OCI-LY7 (cell line): ENCODE measurements around the gene SCYGR1. TPM values are rescaled to one million over a fixed set of nuclear protein-coding genes. Genes with fewer than 3 reads are reported as not detected.

Source experiments
- BruUV-seq: library from RNA; stranded (reverse); fragments of 400-500 nt; replicated peaks from 2 replicates; lab custom pipeline; 2021; lab: Mats Ljungman, UMichigan
- CTCF ChIA-PET: fragments of 300-600 bp; sonication (Branson Sonifier 250); formaldehyde crosslinking; loops from one replicate; lab custom pipeline; 2022; ENCODE audit warnings: antibody characterized with exemption; ENCODE audit not compliant: unreplicated experiment; lab: Charles Lee
- POLR2A ChIA-PET: fragments of 300-600 bp; sonication (Branson Sonifier 250); formaldehyde crosslinking; loops from one replicate; lab custom pipeline; 2022; ENCODE audit warnings: antibody characterized with exemption; lab: Charles Lee
- DNase-seq: peaks from one replicate; pipeline ENCODE4 v3.0.0-alpha.2; 2015; ENCODE audit warnings: low spot score
- H2AFZ ChIP-seq: fragments of 200-600 bp; sonication (generic), shearing (Covaris generic); 2 replicates; pipeline ENCODE4 v1.6.1; 2014; ENCODE audit warnings: mild to moderate bottlenecking, antibody characterized with exemption, low read length, moderate library complexity
- H3K27ac ChIP-seq: fragments of 200-600 bp; sonication (generic); 2 replicates; pipeline ENCODE4 v1.5.1; 2014; ENCODE audit warnings: mixed run types, low read depth, mild to moderate bottlenecking, moderate library complexity, low read length, inconsistent platforms; ENCODE audit not compliant: poor library complexity, severe bottlenecking
- H3K36me3 ChIP-seq: fragments of 200-600 bp; sonication (generic); 2 replicates; pipeline ENCODE4 v1.6.1; 2014; ENCODE audit warnings: mild to moderate bottlenecking, antibody characterized with exemption, low read length, moderate library complexity, mixed read lengths; ENCODE audit not compliant: insufficient read depth
- H3K4me1 ChIP-seq: fragments of 200-600 bp; sonication (generic); 2 replicates; pipeline ENCODE4 v1.5.1; 2014; ENCODE audit warnings: mild to moderate bottlenecking, low read length; ENCODE audit not compliant: insufficient read depth, poor library complexity, severe bottlenecking
- H3K4me2 ChIP-seq: fragments of 200-600 bp; sonication (generic); 2 replicates; pipeline ENCODE4 v1.6.1; 2014; ENCODE audit warnings: mild to moderate bottlenecking, low read length
- H3K4me3 ChIP-seq: fragments of 200-600 bp; sonication (generic); 2 replicates; pipeline ENCODE4 v1.5.1; 2014; ENCODE audit warnings: mild to moderate bottlenecking, low read depth, low read length; ENCODE audit not compliant: poor library complexity, severe bottlenecking
- H3K79me2 ChIP-seq: fragments of 200-600 bp; sonication (generic); 2 replicates; pipeline ENCODE4 v1.6.1; 2016; ENCODE audit warnings: low read depth, mild to moderate bottlenecking, low read length, moderate library complexity, mixed read lengths; ENCODE audit not compliant: insufficient read depth
- H3K9me2 ChIP-seq: fragments of 200-600 bp; sonication (generic); 2 replicates; pipeline ENCODE4 v1.6.1; 2016; ENCODE audit warnings: mild to moderate bottlenecking, low read length, mixed read lengths; ENCODE audit not compliant: insufficient read depth
- H3K9me3 ChIP-seq: fragments of 200-600 bp; sonication (generic); 2 replicates; pipeline ENCODE4 v1.6.1; 2014; ENCODE audit warnings: mild to moderate bottlenecking, mixed run types, low read length, mixed read lengths
- H4K20me1 ChIP-seq: fragments of 200-600 bp; sonication (generic); 2 replicates; pipeline ENCODE4 v1.6.1; 2014; ENCODE audit warnings: mild to moderate bottlenecking, antibody characterized with exemption, low read length, moderate library complexity, mixed read lengths; ENCODE audit not compliant: insufficient read depth
- CTCF ChIP-seq: fragments of 200-600 bp; sonication (generic); conservative IDR thresholded peaks from 2 replicates; pipeline ENCODE4 v1.5.1; 2014; ENCODE audit warnings: mild to moderate bottlenecking, antibody characterized with exemption, low read length, moderate library complexity, mixed read lengths
- EZH2phosphoT487 ChIP-seq: fragments of 200-600 bp; sonication (generic); IDR thresholded peaks from 2 replicates; pipeline ENCODE4 v1.6.1; 2018; ENCODE audit warnings: low read depth, borderline replicate concordance, mild to moderate bottlenecking, mixed run types, antibody characterized with exemption, low read length, moderate library complexity, mixed read lengths
- intact Hi-C: fragments of 100-400 bp; cut with micrococcal nuclease; formaldehyde crosslinking; loops from one replicate; pipeline ENCODE4 v1.10.0; 2022; ENCODE audit not compliant: unreplicated experiment
- total RNA-seq, 2 experiments: library from RNA; depleted of rRNA in 1 of 2; stranded (reverse); fragments of >200 nt in 1 of 2; shearing (Covaris generic) in 1 of 2; gene quantifications; 2 replicates each; pipeline ENCODE4 v1.2.3, GENCODE V29; 2014 to 2022

SCYGR1 gene
- total RNA-seq, 2 experiments from 2014 or later: not detected

GRCh38 chr2:227416701-227417100 lies 29.0 kb upstream of the SCYGR1 start:
- Histone ChIP-seq H3K4me1 (no peaks in the 10 kb centered on the region), H3K9me3 (no peaks in the 10 kb centered on the region), H3K36me3 (no peaks in the 10 kb centered on the region), H2AFZ (no peak overlapping the region), H3K9me2 (no peaks in the 10 kb centered on the region), H3K4me3 (no peak overlapping the region), H3K4me2 (no peak overlapping the region), H3K27ac (no peak overlapping the region), H3K79me2 (no peaks in the 10 kb centered on the region), H4K20me1 (no peaks in the 10 kb centered on the region)
- CTCF ChIA-PET: no interaction called here
- TF ChIP-seq CTCF (no peak), EZH2phosphoT487 (no peak)
- no TSS peak for BruUV-seq
- intact Hi-C loops: no loop called here
- POLR2A ChIA-PET: no interaction called here
- no peak for DNase-seq

- H3K9me2 ChIP-seq: no peaks in the 10 kb centered on the region
- H3K9me3 ChIP-seq: no peaks in the 10 kb centered on the region
- no peak overlapping the region for H3K4me3 ChIP-seq
- intact Hi-C loops: no loop called here
- H3K4me2 ChIP-seq: no peak overlapping the region
- H3K36me3 ChIP-seq: no peaks in the 10 kb centered on the region
- no peak for TF ChIP-seq EZH2phosphoT487
- no peak for TF ChIP-seq CTCF
- no peak for DNase-seq
- no peak overlapping the region for H2AFZ ChIP-seq
- no TSS peak for BruUV-seq
- H3K27ac ChIP-seq: no peak overlapping the region
- POLR2A ChIA-PET: interaction anchor here (0.7 to 0.8 kb wide), 2 partner anchors 323 to 1827 kb away, joined by 4 to 6 read pairs; no protein-coding TSS in a partner anchor
- H4K20me1 ChIP-seq: no peaks in the 10 kb centered on the region
- no peaks in the 10 kb centered on the region for H3K79me2 ChIP-seq
- CTCF ChIA-PET: no interaction called here
- no peaks in the 10 kb centered on the region for H3K4me1 ChIP-seq
Measured at GRCh38 chr2:227415538-227416424, 28.0 kb upstream of the SCYGR1 start.

GRCh38 chr2:227414846-227415245 lies 27.1 kb upstream of the SCYGR1 start:
- no peaks in the 10 kb centered on the region for H3K9me2 ChIP-seq
- no peak for DNase-seq
- no peaks in the 10 kb centered on the region for H3K9me3 ChIP-seq
- TF ChIP-seq CTCF: no peak
- no peak for TF ChIP-seq EZH2phosphoT487
- H3K79me2 ChIP-seq: no peaks in the 10 kb centered on the region
- H3K4me2 ChIP-seq: no peak overlapping the region
- H2AFZ ChIP-seq: no peak overlapping the region
- ChIA-PET CTCF (no interaction called here), POLR2A (interaction anchor here (0.8 kb wide), 1 partner anchor 324 kb away, joined by 4 read pairs; no protein-coding TSS in a partner anchor)
- H3K36me3 ChIP-seq: no peaks in the 10 kb centered on the region
- H3K4me3 ChIP-seq: no peak overlapping the region
- no peaks in the 10 kb centered on the region for H4K20me1 ChIP-seq
- H3K27ac ChIP-seq: no peak overlapping the region
- no TSS peak for BruUV-seq
- H3K4me1 ChIP-seq: no peaks in the 10 kb centered on the region
- intact Hi-C loops: no loop called here
